IMR-90 (cell line): ENCODE data around the gene KIAA1614.

Source experiments
- BHLHE40 ChIP-seq: fragments of 150-350 bp; IDR thresholded peaks from 2 replicates; pipeline ENCODE4 v1.6.1; 2016; ENCODE audit warnings: mild to moderate bottlenecking, low read depth, low read length
- CEBPB ChIP-seq: IDR thresholded peaks from 2 replicates; pipeline ENCODE4 v1.6.1; 2012; ENCODE audit warnings: low read depth, low read length, improper control_type of control experiment
- CHD1 ChIP-seq: IDR thresholded peaks from 2 replicates; pipeline ENCODE4 v1.6.1; 2012; ENCODE audit warnings: low read depth, low read length, improper control_type of control experiment
- CTCF ChIP-seq: conservative IDR thresholded peaks from 2 replicates; pipeline ENCODE4 v1.5.1; 2012; ENCODE audit warnings: mild to moderate bottlenecking, low read depth, low read length, improper control_type of control experiment
- ELK1 ChIP-seq: fragments of 150-350 bp; IDR thresholded peaks from 2 replicates; pipeline ENCODE4 v1.6.1; 2016; ENCODE audit warnings: low read depth, mild to moderate bottlenecking, low read length, moderate library complexity, borderline replicate concordance
- FOS ChIP-seq: fragments of 150-350 bp; IDR thresholded peaks from 2 replicates; pipeline ENCODE4 v1.6.1; 2016; ENCODE audit warnings: low read depth, low read length
- MAZ ChIP-seq: IDR thresholded peaks from 2 replicates; pipeline ENCODE4 v1.6.1; 2012; ENCODE audit warnings: low read depth, mild to moderate bottlenecking, low read length, improper control_type of control experiment, moderate library complexity, borderline replicate concordance
- MXI1 ChIP-seq: IDR thresholded peaks from 2 replicates; pipeline ENCODE4 v1.6.1; 2012; ENCODE audit warnings: low read depth, mild to moderate bottlenecking, low read length, moderate library complexity, borderline replicate concordance
- POLR2A ChIP-seq: IDR thresholded peaks from 2 replicates; pipeline ENCODE4 v1.6.1; 2012; ENCODE audit warnings: mild to moderate bottlenecking, low read depth, low read length
- RAD21 ChIP-seq: IDR thresholded peaks from 2 replicates; pipeline ENCODE4 v1.6.1; 2012; ENCODE audit warnings: low read length, improper control_type of control experiment
- RCOR1 ChIP-seq: IDR thresholded peaks from 2 replicates; pipeline ENCODE4 v1.6.1; 2012; ENCODE audit warnings: mild to moderate bottlenecking, low read length, improper control_type of control experiment; ENCODE audit not compliant: insufficient replicate concordance
- RFX5 ChIP-seq: IDR thresholded peaks from 2 replicates; pipeline ENCODE4 v1.8.0; 2012; ENCODE audit warnings: low read depth, mild to moderate bottlenecking, low read length, moderate library complexity
- SMC3 ChIP-seq: fragments of 150-350 bp; IDR thresholded peaks from 2 replicates; pipeline ENCODE4 v1.6.1; 2016; ENCODE audit warnings: low read depth, mild to moderate bottlenecking, antibody characterized with exemption, low read length, moderate library complexity
- USF2 ChIP-seq: fragments of 150-350 bp; IDR thresholded peaks from 2 replicates; pipeline ENCODE4 v1.6.1; 2017; ENCODE audit warnings: mild to moderate bottlenecking, antibody characterized with exemption, low read length, low read depth

GRCh38 chr1:180969434-180969833 is 56.7 kb downstream of the KIAA1614 start:
- TF ChIP-seq SMC3 = no peak
- TF ChIP-seq CTCF = no peak
- no peak for TF ChIP-seq RAD21
- no peak for TF ChIP-seq CEBPB
- no peak for TF ChIP-seq POLR2A
- no peak for TF ChIP-seq ELK1
- TF ChIP-seq RFX5 = no peak
- TF ChIP-seq MXI1 = no peak
- TF ChIP-seq RCOR1 = no peak
- no peak for TF ChIP-seq USF2
- no peak for TF ChIP-seq BHLHE40
- no peak for TF ChIP-seq MAZ
- TF ChIP-seq CHD1 = no peak
- TF ChIP-seq FOS = no peak
